ENCODE results near the gene TNXB. TPM values are rescaled to one million over a fixed set of nuclear protein-coding genes. Genes with fewer than 3 reads are reported as not detected.
A peak's percentile ranks its signal among the peaks of the same experiment; 100 is the strongest.

TNXB gene
- polyA plus RNA-seq, 1 donor from 2014 or later, result 3.3 TPM

- Histone ChIP-seq H3K4me2 (ENCODE audit: low read length) (no peak overlapping the region), H3K36me3 (ENCODE audit: insufficient read depth, low read length) (no peaks in the 10 kb centered on the region), H3K79me2 (replicated peaks; ENCODE audit: insufficient read depth, low read length) (no peaks in the 10 kb centered on the region), H3K9ac (ENCODE audit: low read length) (no peak overlapping the region), H3K27ac (ENCODE audit: low read length) (no peak overlapping the region), H3K9me3 (ENCODE audit: low read length) (no peaks in the 10 kb centered on the region), H3K27me3 (ENCODE audit: insufficient read depth, low read depth, low read length) (no peaks in the 10 kb centered on the region), H3F3A (ENCODE audit: insufficient read depth, low read length, poor library complexity, severe bottlenecking) (no peaks in the 10 kb centered on the region), H2AFZ (ENCODE audit: low read depth, low read length) (no peak overlapping the region), H3K4me3 (ENCODE audit: low read length) (no peak overlapping the region), H3K9me2 (ENCODE audit: insufficient read depth, low read length) (no peaks in the 10 kb centered on the region), H4K20me1 (ENCODE audit: insufficient read depth) (no peaks in the 10 kb centered on the region)
- TF ChIP-seq RAD21 (conservative IDR thresholded peaks at IDR 0.05) (peak; percentile 90), SMC3 (conservative IDR thresholded peaks at IDR 0.05; ENCODE audit: poor library complexity) (peak; percentile 90), TAF1 (IDR thresholded peaks at IDR 0.05; ENCODE audit: low read depth) (no peak), MXI1 (conservative IDR thresholded peaks at IDR 0.05; ENCODE audit: poor library complexity, severe bottlenecking) (no peak), CTCF (IDR thresholded peaks at IDR 0.05; ENCODE audit: poor library complexity, severe bottlenecking) (peak; percentile 91)
Observed at GRCh38 chr6:32118782-32119628, 9.9 kb upstream of the TNXB start.

GRCh38 chr6:32117461-32117860 is 8.3 kb upstream of the TNXB start:
- no peaks in the 10 kb centered on the region for H4K20me1 ChIP-seq (ENCODE audit: insufficient read depth)
- H3K9ac ChIP-seq (ENCODE audit: low read length), result no peak overlapping the region
- H3K9me3 ChIP-seq (ENCODE audit: low read length), result no peaks in the 10 kb centered on the region
- no peaks in the 10 kb centered on the region for H3K9me2 ChIP-seq (ENCODE audit: insufficient read depth, low read length)
- no peak overlapping the region for H3K27ac ChIP-seq (ENCODE audit: low read length)
- no peak for TF ChIP-seq REST (IDR thresholded peaks at IDR 0.05; ENCODE audit: borderline replicate concordance)
- TF ChIP-seq EZH2 (IDR thresholded peaks at IDR 0.05; ENCODE audit: borderline replicate concordance, insufficient read depth, low read length, poor library complexity, severe bottlenecking), result no peak
- no peak for TF ChIP-seq RAD21 (conservative IDR thresholded peaks at IDR 0.05)
- no peak for TF ChIP-seq POLR2AphosphoS5 (IDR thresholded peaks at IDR 0.05)
- no peak for TF ChIP-seq EP300 (conservative IDR thresholded peaks at IDR 0.05; ENCODE audit: poor library complexity, severe bottlenecking)
- no peak for TF ChIP-seq MXI1 (conservative IDR thresholded peaks at IDR 0.05; ENCODE audit: poor library complexity, severe bottlenecking)
- TF ChIP-seq SMC3 (conservative IDR thresholded peaks at IDR 0.05; ENCODE audit: poor library complexity), result no peak
- no peak for TF ChIP-seq CTCF (IDR thresholded peaks at IDR 0.05; ENCODE audit: poor library complexity, severe bottlenecking)
- TF ChIP-seq TAF1 (IDR thresholded peaks at IDR 0.05; ENCODE audit: low read depth), result no peak
- H3K79me2 ChIP-seq (replicated peaks; ENCODE audit: insufficient read depth, low read length), result no peaks in the 10 kb centered on the region
- no peak overlapping the region for H2AFZ ChIP-seq (ENCODE audit: low read depth, low read length)
- H3K27me3 ChIP-seq (ENCODE audit: insufficient read depth, low read depth, low read length), result no peaks in the 10 kb centered on the region
- no peaks in the 10 kb centered on the region for H3F3A ChIP-seq (ENCODE audit: insufficient read depth, low read length, poor library complexity, severe bottlenecking)
- no peak overlapping the region for H3K4me3 ChIP-seq (ENCODE audit: low read length)
- H3K4me2 ChIP-seq (ENCODE audit: low read length), result no peak overlapping the region
- H3K36me3 ChIP-seq (ENCODE audit: insufficient read depth, low read length), result no peaks in the 10 kb centered on the region

Measured in neural cell (in vitro differentiated cells).